Stimulated activated CD4-positive, alpha-beta T cell treated with anti-CD3 and anti-CD28 coated beads, Interleukin-1b, Interleukin-23, amount 100 ng/mL, for 1 hour (primary cell): Measurements from ENCODE around the gene STMP1.
"Not testable (repeated sequence)": the region's sequence is repeated elsewhere in the genome, so short reads cannot be mapped to it uniquely, and the experiment has no call there.

Experiments used
- DNase-seq, 2 donors: peaks; one replicate each; pipeline ENCODE4 v3.0.0-alpha.2; 2020; ENCODE audit warnings: low read depth in 2 of 2

Gene STMP1

GRCh38 chr7:135662373-135663114 is at the start of gene STMP1:
STMP1 (plus strand) TSS chr7:135662514.
- DNase-seq: peak; percentile 89 to 97

DNA sequence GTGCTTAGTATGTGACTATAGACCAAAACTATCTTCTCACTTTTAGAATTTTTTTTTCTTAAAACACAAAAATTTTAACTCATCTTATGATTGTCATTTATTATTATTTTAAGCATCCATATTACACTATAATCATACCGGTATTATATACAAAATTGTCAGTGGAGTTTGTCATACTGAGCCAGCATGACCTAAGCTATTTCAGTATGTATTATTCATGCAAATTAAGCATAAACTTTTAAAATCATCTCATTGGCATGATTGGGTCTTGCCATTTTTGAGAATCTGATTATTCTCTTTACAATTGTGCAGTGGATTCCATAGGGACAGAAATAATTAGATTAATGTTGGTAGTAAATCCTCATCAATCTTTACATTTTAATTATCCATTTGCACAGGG is 46.2 kb upstream of the STMP1 start:
- no peak for DNase-seq

DNA sequence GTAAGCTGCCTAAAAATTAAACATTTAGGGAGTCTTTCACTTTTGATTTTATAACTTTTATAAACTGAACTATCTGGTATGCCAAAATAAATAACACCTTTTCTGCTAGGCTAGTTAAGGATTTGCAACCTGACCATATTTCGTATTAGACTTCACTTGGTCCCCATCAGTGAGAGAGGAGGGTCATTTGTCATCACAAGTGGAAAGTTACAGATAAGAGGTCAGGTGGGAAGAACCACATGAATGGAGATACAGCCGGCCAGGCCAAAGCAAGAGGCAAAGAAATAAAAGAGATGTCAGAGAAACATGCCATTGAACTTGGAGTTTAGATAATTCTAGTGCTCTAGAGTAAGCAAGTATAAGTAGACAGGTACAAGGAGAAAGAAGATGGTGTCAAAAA is 44.5 kb upstream of the STMP1 start:
- no peak for DNase-seq

DNA sequence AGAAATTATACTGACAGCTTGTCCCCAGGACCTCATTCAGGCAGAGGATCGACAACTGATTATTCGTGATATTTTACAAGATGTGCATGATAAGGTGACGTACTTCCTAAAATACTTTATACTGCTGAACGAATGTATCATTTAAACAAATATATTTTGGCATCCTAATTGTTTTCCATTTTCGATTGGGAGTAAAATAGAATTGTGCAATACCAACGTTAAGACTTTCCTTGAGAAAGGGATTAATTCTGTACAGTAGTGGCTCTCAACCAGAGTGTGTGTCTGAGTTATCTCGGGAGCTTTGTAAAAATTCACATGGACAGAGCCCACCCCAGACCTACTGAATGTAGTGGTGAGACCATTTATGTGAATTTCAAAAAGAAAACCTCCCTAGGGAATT is 43.8 kb upstream of the STMP1 start:
- no peak for DNase-seq

DNA sequence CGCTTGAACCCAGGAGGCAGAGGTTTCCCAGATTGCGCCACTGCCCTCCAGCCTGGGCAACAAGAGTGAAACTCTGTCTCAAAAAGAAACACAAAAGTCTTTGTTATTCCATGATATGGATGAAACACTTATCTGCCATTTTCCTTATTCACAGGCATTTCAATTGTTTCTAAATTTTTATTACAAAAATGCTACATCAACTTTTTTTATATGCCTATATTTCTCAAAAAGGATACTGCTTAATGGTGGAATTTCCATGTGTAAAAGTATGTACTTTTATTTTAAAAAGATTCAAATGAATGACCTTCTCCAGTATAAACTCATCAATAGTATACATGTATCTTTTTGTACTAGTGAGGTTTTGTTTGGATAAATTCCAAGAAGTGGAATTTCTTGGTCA is 41.9 kb upstream of the STMP1 start:
- no peak for DNase-seq

GRCh38 chr7:135620980-135621850 is 41.1 kb upstream of the STMP1 start:
- no peak for DNase-seq

- no peak for DNase-seq
Measured at GRCh38 chr7:135634191-135634878, 28.0 kb upstream of the STMP1 start.

DNA sequence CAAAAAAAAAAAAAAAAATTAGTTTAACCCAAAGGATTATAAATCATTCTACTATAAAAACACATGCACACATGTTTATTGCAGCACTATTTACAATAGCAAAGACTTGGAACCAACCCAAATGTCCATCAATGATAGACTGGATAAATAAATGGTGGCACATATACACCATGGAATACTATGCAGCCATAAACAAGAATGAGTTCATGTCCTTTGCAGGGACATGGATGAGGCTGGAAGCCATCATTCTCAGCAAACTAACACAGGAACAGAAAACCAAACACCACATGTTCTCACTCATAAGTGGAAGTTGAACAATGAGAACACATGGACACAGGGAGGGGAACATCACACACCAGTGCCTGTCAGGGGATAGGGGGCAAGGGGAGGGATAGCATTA is 22.6 kb upstream of the STMP1 start:
- not testable (repeated sequence) for DNase-seq

DNA sequence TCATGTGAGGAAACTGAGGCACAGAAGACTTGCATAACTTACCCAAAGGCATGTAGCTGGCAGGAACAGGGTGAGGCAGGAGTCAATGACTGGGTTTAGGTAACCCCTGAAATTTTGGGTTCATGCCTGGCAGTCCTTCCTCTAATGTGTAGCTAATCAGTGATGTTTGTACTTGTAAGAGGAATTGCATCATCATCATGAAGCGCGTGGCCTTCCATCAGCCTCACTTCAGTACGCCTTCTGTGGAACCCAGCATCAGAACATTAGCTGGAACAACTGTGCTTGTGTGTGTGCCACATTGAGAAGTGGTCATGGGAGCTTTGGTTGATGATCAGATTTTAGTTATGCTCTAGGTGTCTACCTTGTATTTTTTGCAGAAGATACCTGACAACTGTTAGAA is 18.2 kb upstream of the STMP1 start:
- no peak for DNase-seq

GRCh38 chr7:135644729-135645128 is 17.6 kb upstream of the STMP1 start:
- DNase-seq: no peak

- no peak for DNase-seq
Measured at GRCh38 chr7:135645296-135645904, 16.9 kb upstream of the STMP1 start.

DNA sequence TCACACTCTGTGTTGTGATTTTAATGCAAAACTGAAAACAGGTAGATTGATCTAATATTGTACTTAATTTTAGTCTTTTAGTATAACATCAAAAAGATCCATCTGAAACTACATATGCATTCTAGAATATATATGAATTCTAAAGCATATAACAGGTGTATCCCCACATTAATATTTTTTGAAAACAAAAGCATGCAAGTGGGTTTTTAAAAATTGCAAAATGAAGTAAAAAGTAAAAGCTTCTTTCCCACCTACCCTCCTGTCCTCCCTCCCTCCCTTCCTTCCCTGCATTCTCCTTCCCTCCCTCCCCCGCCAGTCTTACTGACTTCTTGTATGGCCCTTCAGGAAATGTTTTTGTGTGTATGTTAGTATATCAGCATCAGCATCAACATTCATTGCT is 14.6 kb upstream of the STMP1 start:
- no peak for DNase-seq

DNA sequence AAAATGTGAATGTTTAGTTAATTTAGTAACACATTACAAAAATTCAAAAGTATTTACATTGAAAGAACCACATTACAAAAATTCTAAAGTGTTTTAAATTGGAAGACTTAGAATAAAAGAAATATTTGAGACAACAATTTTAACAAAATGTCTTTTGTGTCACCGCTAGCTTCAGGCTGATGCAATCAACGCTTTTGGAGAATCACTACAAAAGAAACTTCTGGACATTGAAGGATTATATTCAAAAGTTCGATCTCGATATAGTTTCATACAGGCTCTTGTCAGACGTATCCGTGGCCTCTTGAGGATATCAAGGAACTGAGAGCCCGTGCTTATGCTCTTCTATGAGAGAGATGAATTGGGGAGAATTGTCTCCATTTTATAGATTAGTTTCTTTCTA is 14.1 kb upstream of the STMP1 start:
- no peak for DNase-seq

- DNase-seq: no peak
Measured at GRCh38 chr7:135650831-135651573, 11.3 kb upstream of the STMP1 start.

GRCh38 chr7:135653340-135654080 is 8.8 kb upstream of the STMP1 start:
- DNase-seq: no peak

GRCh38 chr7:135658564-135658963 is 3.8 kb upstream of the STMP1 start:
- DNase-seq: no peak

DNA sequence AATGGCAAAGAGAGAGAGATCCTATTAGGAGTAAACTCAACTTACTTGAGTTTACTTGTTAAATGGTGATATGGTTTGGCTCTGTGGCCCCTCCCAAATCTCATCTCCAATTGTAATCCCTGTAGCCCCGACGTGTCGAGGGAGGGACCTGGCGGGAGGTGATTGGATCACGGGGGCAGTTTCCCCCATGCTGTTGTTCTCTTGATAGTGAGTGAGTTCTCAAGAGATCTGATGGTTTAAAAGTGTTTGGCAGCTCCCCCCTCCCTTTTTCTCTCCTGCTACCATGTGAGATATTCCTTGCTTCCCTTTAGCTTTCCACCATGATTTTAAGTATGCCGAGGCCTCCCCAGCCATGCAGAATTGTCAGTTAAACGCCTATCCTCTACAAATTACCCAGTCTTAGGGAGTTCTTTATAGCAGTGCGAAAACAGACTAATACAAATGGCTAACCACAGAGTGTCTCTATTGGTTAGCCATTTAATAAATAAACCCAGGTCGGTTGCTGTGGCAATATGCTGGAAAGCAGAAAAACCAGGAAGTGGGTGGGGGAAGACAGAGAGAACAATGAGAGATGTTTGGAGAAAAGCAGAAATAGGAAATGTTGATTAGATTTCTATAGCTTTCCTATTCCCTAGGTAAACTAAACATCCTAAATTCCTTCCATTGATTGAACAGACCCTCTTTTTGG is 3.0 kb upstream of the STMP1 start:
- DNase-seq: no peak

- no peak for DNase-seq
Measured at GRCh38 chr7:135661311-135662122, 797 bp upstream of the STMP1 start.

DNA sequence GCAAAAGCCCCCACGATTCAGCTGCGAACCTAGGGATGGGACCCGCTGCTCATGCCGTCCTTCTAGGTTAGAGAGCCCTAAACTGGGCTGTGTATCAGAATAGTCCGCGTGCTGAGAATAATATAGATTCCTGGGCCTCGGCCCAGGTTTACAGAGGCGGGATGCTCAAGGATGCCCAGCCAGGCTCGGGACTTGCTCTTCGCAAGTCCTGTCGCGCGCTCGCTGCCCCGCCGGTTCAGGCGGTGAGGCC is 266 bp upstream of the STMP1 start:
- DNase-seq: no peak
